MM.1S (cell line): ENCODE measurements around the gene ZCWPW2.

ENCODE experiments used
- DNase-seq: peaks from one replicate; pipeline ENCODE4 v3.0.0-alpha.2; 2015
- H2AFZ ChIP-seq: fragments of 300-600 bp; sonication (generic); 2 replicates; pipeline ENCODE4 v1.6.0; 2016; ENCODE audit warnings: antibody characterized with exemption, low read length
- H3F3A ChIP-seq: fragments of 300-600 bp; sonication (generic); 2 replicates; pipeline ENCODE4 v1.6.1; 2016; ENCODE audit warnings: mild to moderate bottlenecking, antibody characterized with exemption, low read length, moderate library complexity, mixed read lengths; ENCODE audit not compliant: insufficient read depth
- H3K27ac ChIP-seq: fragments of 300-600 bp; sonication (generic); 2 replicates; pipeline ENCODE4 v1.5.1; 2016; ENCODE audit warnings: mild to moderate bottlenecking, low read length
- H3K27me3 ChIP-seq: fragments of 300-600 bp; sonication (generic); replicated peaks from 2 replicates; pipeline ENCODE4 v1.6.0; 2016; ENCODE audit warnings: low read length; ENCODE audit not compliant: insufficient read depth
- H3K36me3 ChIP-seq: fragments of 300-600 bp; sonication (generic); replicated peaks from 2 replicates; pipeline ENCODE4 v1.6.1; 2016; ENCODE audit warnings: mild to moderate bottlenecking, low read length, mixed read lengths; ENCODE audit not compliant: insufficient read depth
- H3K4me1 ChIP-seq: fragments of 300-600 bp; sonication (generic); 2 replicates; pipeline ENCODE4 v1.6.1; 2016; ENCODE audit warnings: low read length, mixed read lengths
- H3K4me2 ChIP-seq: fragments of 300-600 bp; sonication (generic); 2 replicates; pipeline ENCODE4 v1.6.0; 2016; ENCODE audit warnings: low read depth, low read length
- H3K4me3 ChIP-seq: fragments of 300-600 bp; sonication (generic); 2 replicates; pipeline ENCODE4 v1.5.1; 2016; ENCODE audit warnings: low read length, mixed read lengths
- H3K79me2 ChIP-seq: fragments of 300-600 bp; sonication (generic); 2 replicates; pipeline ENCODE4 v1.6.1; 2016; ENCODE audit warnings: mixed run types, low read length, mixed read lengths
- H3K9ac ChIP-seq: fragments of 300-600 bp; sonication (generic); 2 replicates; pipeline ENCODE4 v1.6.1; 2016; ENCODE audit warnings: low read length, mixed read lengths
- H3K9me2 ChIP-seq: fragments of 300-600 bp; sonication (generic); replicated peaks from 2 replicates; pipeline ENCODE4 v1.6.1; 2016; ENCODE audit warnings: mild to moderate bottlenecking, low read length, mixed read lengths; ENCODE audit not compliant: insufficient read depth
- H3K9me3 ChIP-seq: fragments of 300-600 bp; sonication (generic); replicated peaks from 2 replicates; pipeline ENCODE4 v1.6.1; 2016; ENCODE audit warnings: mild to moderate bottlenecking, low read length, mixed read lengths; ENCODE audit not compliant: insufficient read depth
- H4K20me1 ChIP-seq: fragments of 300-600 bp; sonication (generic); 2 replicates; pipeline ENCODE4 v1.6.1; 2016; ENCODE audit warnings: mild to moderate bottlenecking, low read length, moderate library complexity, mixed read lengths; ENCODE audit not compliant: insufficient read depth
- CTCF ChIP-seq: fragments of 300-600 bp; sonication (generic); IDR thresholded peaks from 2 replicates; pipeline ENCODE4 v1.5.1; 2016; ENCODE audit warnings: antibody characterized with exemption, low read length, mixed read lengths
- EZH2 ChIP-seq: fragments of 300-600 bp; sonication (generic); optimal IDR thresholded peaks from 2 replicates; pipeline ENCODE3; 2017; ENCODE audit warnings: low read depth, mild to moderate bottlenecking, antibody characterized with exemption, low read length, mixed read lengths
- EZH2phosphoT487 ChIP-seq: fragments of 300-600 bp; sonication (generic); IDR thresholded peaks from 2 replicates; pipeline ENCODE4 v1.6.1; 2018; ENCODE audit warnings: antibody characterized with exemption, low read length

ZCWPW2 gene, protein sequence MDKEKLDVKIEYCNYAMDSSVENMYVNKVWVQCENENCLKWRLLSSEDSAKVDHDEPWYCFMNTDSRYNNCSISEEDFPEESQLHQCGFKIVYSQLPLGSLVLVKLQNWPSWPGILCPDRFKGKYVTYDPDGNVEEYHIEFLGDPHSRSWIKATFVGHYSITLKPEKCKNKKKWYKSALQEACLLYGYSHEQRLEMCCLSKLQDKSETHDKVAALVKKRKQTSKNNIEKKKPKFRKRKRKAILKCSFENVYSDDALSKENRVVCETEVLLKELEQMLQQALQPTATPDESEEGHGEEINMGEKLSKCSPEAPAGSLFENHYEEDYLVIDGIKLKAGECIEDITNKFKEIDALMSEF

DNA sequence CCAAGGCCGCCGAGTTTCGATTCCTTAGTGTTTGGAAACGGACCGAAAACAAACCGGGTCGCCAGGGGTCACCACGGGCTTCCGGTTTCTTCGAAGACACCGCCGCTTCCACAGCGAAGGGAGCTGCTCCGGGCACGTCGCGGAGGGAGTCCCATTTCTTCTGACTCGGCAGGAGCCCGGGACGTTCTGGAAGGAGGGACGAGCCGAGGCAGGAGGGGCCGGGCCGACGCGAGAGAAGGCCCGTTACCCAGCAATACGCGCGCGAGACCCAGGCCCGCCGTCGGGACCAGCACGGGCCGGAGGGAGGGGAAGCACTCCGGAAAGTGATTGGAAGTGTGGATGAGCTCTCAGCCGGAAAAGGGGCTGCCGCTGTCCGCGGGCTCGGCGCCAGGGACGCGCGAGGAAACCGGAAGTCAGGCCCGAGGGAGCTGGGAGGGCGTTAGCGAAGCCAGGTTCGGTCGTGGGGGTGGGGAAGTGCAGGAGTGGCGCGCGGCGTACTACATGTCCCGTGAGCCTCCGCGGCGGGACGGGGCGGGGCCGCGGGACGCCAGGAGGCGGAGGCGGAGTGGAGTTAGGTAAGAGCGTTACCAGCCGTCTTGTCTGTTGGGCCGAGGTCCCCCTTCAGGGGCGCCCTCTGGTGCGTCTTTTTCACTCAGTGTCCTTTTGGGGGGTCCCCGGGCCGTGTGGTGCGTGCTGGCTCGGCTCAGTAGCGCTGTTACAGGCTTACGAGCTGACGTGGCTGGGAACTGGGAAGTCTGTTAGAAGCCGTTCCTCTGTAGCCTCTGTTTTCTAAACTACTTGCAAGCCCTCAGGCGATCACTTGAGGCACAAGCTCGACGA lies at the start of gene ZCWPW2, which contains the start of gene AZI2:
TSS of gene ZCWPW2 (plus strand) at position 93 of the 840 bp plus-strand sequence. CDS start 64,348 bp downstream, outside the sequence.
TSS of gene AZI2 (minus strand) at position 196 of the 840 bp plus-strand sequence. CDS start 8,207 bp downstream, outside the sequence.
- Histone ChIP-seq H3K9ac (peak within 1 kb of the TSS; percentile 99), H3K79me2 (peaks cover 47% of the 10 kb centered on the region), H3K36me3 (no peaks in the 10 kb centered on the region), H3K4me1 (peaks cover 18% of the 10 kb centered on the region), H3K9me3 (no peaks in the 10 kb centered on the region), H3K27me3 (no peaks in the 10 kb centered on the region), H3K27ac (peak within 1 kb of the TSS; percentile 94), H3K9me2 (no peaks in the 10 kb centered on the region), H3K4me3 (peak within 1 kb of the TSS; percentile 95), H3F3A (no peaks in the 10 kb centered on the region), H4K20me1 (no peaks in the 10 kb centered on the region), H3K4me2 (peak within 1 kb of the TSS; percentile 82), H2AFZ (peak within 1 kb of the TSS; percentile 97)
- peak; percentile 95 for DNase-seq
- no peak for TF ChIP-seq EZH2
- no peak for TF ChIP-seq EZH2phosphoT487
- no peak; the same call in 1 of the 2 replicates for TF ChIP-seq CTCF

- Histone ChIP-seq H3K4me1 (0 out of 2 replicates have a peak, but pooled peaks cover 3% of the 10 kb centered on the region), H3K4me3 (no peak overlapping the region), H3K36me3 (no peaks in the 10 kb centered on the region), H2AFZ (no peak overlapping the region), H3K27me3 (no peaks in the 10 kb centered on the region), H4K20me1 (no peaks in the 10 kb centered on the region), H3K27ac (no peak overlapping the region), H3K79me2 (no peaks in the 10 kb centered on the region), H3K9me3 (no peaks in the 10 kb centered on the region), H3K9ac (no peak overlapping the region), H3K4me2 (no peak overlapping the region), H3K9me2 (no peaks in the 10 kb centered on the region), H3F3A (no peaks in the 10 kb centered on the region)
- DNase-seq: no peak
- TF ChIP-seq EZH2phosphoT487: no peak
- TF ChIP-seq EZH2: no peak
- TF ChIP-seq CTCF: no peak
Measured at GRCh38 chr3:28299705-28300104, 48.8 kb upstream of the ZCWPW2 start.

- Histone ChIP-seq H3K9me2 (no peaks in the 10 kb centered on the region), H2AFZ (no peak overlapping the region), H3K4me2 (no peak overlapping the region), H3K4me3 (no peak overlapping the region), H3F3A (no peaks in the 10 kb centered on the region), H3K4me1 (0 out of 2 replicates have a peak, but pooled peaks cover 3% of the 10 kb centered on the region), H3K9me3 (no peaks in the 10 kb centered on the region), H4K20me1 (no peaks in the 10 kb centered on the region), H3K27me3 (no peaks in the 10 kb centered on the region), H3K36me3 (no peaks in the 10 kb centered on the region), H3K9ac (no peak overlapping the region), H3K79me2 (no peaks in the 10 kb centered on the region), H3K27ac (no peak overlapping the region)
- no peak for TF ChIP-seq EZH2
- TF ChIP-seq EZH2phosphoT487: no peak
- no peak for TF ChIP-seq CTCF
- DNase-seq: no peak
Measured at GRCh38 chr3:28300345-28300962, 48.1 kb upstream of the ZCWPW2 start.
